Retinal pigment epithelial cell (primary cell): ENCODE measurements around the gene IRS2.

ENCODE experiments used
- DNase-seq: peaks from one replicate; pipeline ENCODE4 v3.0.0-alpha.2; 2010; ENCODE audit warnings: low read depth
- H3K4me3 ChIP-seq: 2 replicates; pipeline ENCODE4 v1.5.1; 2011; ENCODE audit warnings: mild to moderate bottlenecking, low read length, control low read depth, moderate library complexity
- CTCF ChIP-seq: conservative IDR thresholded peaks from 2 replicates; pipeline ENCODE4 v1.5.1; 2011; ENCODE audit warnings: low read depth, low read length, control low read depth, inconsistent platforms

IRS2 gene

DNA sequence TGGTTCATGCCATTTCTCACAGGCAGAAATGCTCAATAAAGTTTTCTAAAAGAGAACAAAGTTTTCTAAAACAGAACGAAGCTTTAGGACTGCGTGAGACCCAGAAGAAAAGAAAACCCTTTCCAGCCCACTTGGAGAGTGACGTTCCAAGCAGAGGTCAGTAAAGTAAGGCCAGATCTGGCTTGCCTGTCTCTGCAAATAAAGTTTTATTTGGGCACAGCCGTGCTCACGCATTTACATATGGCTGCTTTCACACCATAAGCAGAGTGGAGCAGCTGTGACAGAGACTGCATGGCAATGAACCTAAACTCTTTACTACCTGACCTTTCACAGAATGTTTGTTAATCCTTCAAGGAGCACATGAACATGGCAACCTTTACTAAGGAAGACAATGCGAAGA lies 23.6 kb downstream of the IRS2 start:
- TF ChIP-seq CTCF, result no peak
- H3K4me3 ChIP-seq, result no peak overlapping the region
- no peak for DNase-seq

- no peak overlapping the region for H3K4me3 ChIP-seq
- no peak for TF ChIP-seq CTCF
Observed at GRCh38 chr13:109761695-109762094, 24.7 kb downstream of the IRS2 start.

DNA sequence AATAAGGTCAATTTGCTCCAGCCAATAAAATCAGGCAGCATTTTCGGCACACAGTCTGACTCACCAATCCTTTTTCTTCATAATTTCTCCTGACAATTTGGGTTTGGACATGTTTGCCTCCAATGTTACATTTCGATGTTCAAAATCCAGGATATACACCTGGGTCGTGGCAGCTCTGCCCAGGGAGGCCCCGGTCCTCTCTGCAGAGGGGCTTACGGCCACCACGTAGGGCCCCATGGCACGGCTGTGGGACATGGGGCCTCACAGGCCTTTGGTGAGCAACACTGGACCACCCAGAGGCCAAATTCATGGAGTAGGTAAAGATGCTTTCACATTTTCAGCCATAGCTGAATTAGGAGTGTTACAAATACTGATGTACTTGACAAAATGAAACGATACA lies 25.4 kb downstream of the IRS2 start:
- no peak for TF ChIP-seq CTCF
- DNase-seq, result no peak
- no peak overlapping the region for H3K4me3 ChIP-seq

More at GRCh38 chr13:109761695-109762094, 24.7 kb downstream of the IRS2 start:
- DNase-seq, result no peak

DNA sequence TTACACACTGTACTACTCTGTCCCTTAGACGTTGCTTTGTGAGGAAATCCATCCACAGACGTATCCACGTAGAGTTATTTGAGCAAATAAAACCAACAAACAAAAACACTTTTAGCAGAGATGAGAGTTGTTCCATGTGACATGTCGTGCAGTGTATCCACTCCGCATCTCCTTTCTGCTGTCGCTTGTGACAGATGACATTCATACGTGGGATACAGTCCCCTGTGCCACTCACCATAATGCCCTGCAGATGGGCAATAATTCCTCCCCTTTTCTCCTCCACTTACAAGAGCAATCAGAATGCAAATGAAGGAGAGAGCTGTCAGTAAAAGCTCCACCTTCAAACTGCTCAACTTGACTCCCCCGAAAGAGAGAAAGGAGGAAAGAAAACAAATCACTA lies 26.0 kb downstream of the IRS2 start:
- TF ChIP-seq CTCF, result no peak
- no peak overlapping the region for H3K4me3 ChIP-seq

DNA sequence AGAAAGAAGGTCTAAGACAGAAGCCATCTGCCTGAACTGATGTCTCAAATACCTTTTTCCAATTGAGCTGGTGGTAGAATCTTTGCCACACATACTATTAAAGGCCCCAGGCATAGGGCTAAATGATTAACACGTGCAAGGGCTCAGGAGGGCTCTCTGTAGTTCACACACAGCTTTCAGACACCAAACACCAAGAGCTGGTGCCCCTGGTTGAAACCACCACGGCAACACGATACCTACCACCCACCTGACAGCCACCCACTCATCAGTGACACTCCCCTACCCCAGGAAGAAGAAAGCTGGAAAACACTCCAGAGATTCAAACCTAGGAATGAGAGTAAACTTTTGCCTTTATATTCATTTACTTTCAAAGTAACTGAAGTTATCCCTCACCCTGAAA lies 26.8 kb downstream of the IRS2 start:
- no peak overlapping the region for H3K4me3 ChIP-seq
- TF ChIP-seq CTCF, result no peak
- no peak for DNase-seq

More for the DNA sequence above, 26.0 kb downstream of the IRS2 start:
- no peak for DNase-seq

DNA sequence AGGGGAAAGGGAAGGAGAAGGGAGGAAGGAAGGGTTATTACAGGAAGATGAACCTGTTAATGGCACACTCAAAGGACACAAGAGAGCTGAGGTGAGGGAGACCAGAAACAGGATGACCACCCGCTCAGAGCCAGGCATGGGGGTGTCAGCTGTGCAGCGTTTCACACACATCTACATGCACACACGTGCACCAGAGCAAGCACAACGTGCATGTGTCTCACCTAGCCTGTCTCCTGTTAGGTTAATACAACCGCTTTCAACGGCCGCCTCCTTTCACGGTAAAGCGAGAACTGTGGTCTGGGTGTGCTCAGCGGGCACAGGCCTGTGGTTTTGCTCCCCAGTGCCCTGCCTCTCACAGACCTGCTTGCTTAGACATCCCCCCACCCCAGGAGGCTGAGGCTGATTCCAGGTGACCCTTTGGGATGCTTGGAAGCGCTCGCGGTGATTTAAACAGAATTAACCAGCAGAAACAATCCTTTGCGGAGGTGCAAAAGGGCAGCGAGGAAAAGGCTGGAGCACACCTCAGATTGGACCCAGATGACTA lies 27.4 kb downstream of the IRS2 start:
- TF ChIP-seq CTCF, result no peak
- DNase-seq, result no peak
- no peak overlapping the region for H3K4me3 ChIP-seq

DNA sequence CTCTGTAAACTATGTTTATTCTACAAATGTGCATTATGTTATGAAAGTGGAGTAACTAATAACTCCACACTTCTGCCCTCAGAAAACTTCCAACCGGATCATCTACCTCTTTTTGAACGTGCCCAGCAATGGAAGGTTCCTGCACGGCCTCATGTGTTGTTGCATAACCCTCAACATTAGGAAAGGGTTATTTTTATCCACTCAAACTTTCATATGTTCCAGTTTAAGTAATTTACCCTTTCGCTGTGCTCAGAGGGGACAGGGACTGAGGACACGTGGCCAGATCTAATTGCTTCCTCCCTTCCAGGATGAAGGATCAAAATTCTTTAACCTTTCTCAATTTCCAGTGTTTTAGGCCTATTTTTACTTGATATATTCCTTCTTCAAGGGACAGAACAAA lies 29.6 kb downstream of the IRS2 start:
- no peak for TF ChIP-seq CTCF
- DNase-seq, result no peak
- H3K4me3 ChIP-seq, result no peak overlapping the region
